CD14-positive monocyte (primary cell): Measurements from ENCODE around the gene TTC16. TPM values are rescaled to one million over a fixed set of nuclear protein-coding genes. Genes with fewer than 3 reads are reported as not detected.

ENCODE experiments used
- DNase-seq, 3 donors: peaks; one replicate each; pipeline ENCODE4 v3.0.0-alpha.2; 2011 to 2022
- H2AFZ ChIP-seq: 2 replicates; pipeline ENCODE4 v1.6.0; 2012; ENCODE audit warnings: mild to moderate bottlenecking, low read depth, low read length, inconsistent platforms; ENCODE audit not compliant: insufficient read depth, poor library complexity, severe bottlenecking
- H3K27ac ChIP-seq, 2 donors: 1 replicate in 1 of 2; 2 replicates in 1 of 2; pipeline ENCODE4 v1.5.1; 2012 to 2013; ENCODE audit warnings: low read length in 2 of 2, control low read depth in 1 of 2, inconsistent platforms in 1 of 2, low read depth in 1 of 2, mild to moderate bottlenecking in 1 of 2
- H3K27me3 ChIP-seq, 2 donors: one replicate each; pipeline versions ENCODE4 v1.6.0 to v1.6.1; 2011 to 2013; ENCODE audit warnings: low read length in 2 of 2; ENCODE audit not compliant: control insufficient read depth in 2 of 2, insufficient read depth in 2 of 2
- H3K36me3 ChIP-seq, 2 donors: replicated peaks in 1 of 2; 1 replicate in 1 of 2; 2 replicates in 1 of 2; pipeline versions ENCODE4 v1.5.1 to v1.6.1; 2012 to 2013; ENCODE audit warnings: low read length in 2 of 2, control low read depth in 1 of 2, inconsistent platforms in 1 of 2, mild to moderate bottlenecking in 1 of 2; ENCODE audit not compliant: insufficient read depth in 2 of 2, control insufficient read depth in 1 of 2
- H3K4me1 ChIP-seq, 2 donors: 1 replicate in 1 of 2; 2 replicates in 1 of 2; pipeline versions ENCODE4 v1.5.1 to v1.6.1; 2012 to 2013; ENCODE audit warnings: low read length in 2 of 2, control low read depth in 1 of 2, inconsistent platforms in 1 of 2, mild to moderate bottlenecking in 1 of 2, moderate library complexity in 1 of 2; ENCODE audit not compliant: insufficient read depth in 2 of 2, control insufficient read depth in 1 of 2
- H3K4me2 ChIP-seq: replicated peaks from 2 replicates; pipeline ENCODE3; 2012; ENCODE audit warnings: low read length, moderate library complexity, mild to moderate bottlenecking; ENCODE audit not compliant: poor library complexity, severe bottlenecking; ENCODE audit errors: extremely low read depth
- H3K4me3 ChIP-seq, 3 experiments: fragments of 200-600 bp in 1 of 3; sonication (generic) in 1 of 3; replicated peaks in 1 of 3; 1 replicate in 2 of 3; 2 replicates in 1 of 3; pipeline ENCODE4 v1.5.1; 2011 to 2013; ENCODE audit warnings: low read length in 3 of 3, mild to moderate bottlenecking in 3 of 3, control low read depth in 2 of 3, low read depth in 2 of 3, inconsistent platforms in 1 of 3, moderate library complexity in 1 of 3
- H3K79me2 ChIP-seq: 2 replicates; pipeline ENCODE4 v1.6.0; 2012; ENCODE audit warnings: mild to moderate bottlenecking, control low read depth, inconsistent platforms, low read length, moderate library complexity; ENCODE audit not compliant: insufficient read depth
- H3K9ac ChIP-seq: 2 replicates; pipeline ENCODE4 v1.6.0; 2017; ENCODE audit warnings: low read length, mild to moderate bottlenecking; ENCODE audit not compliant: insufficient read depth, poor library complexity, severe bottlenecking
- H3K9me3 ChIP-seq, 2 donors: replicated peaks in 1 of 2; 1 replicate in 1 of 2; 2 replicates in 1 of 2; pipeline versions ENCODE4 v1.5.1 to v1.6.1; 2012 to 2013; ENCODE audit warnings: low read length in 2 of 2, control low read depth in 1 of 2; ENCODE audit not compliant: control insufficient read depth in 1 of 2, insufficient read depth in 1 of 2
- H4K20me1 ChIP-seq: 2 replicates; pipeline ENCODE4 v1.6.0; 2012; ENCODE audit warnings: mild to moderate bottlenecking, low read length, control low read depth, moderate library complexity; ENCODE audit not compliant: insufficient read depth
- H3K27ac Mint-ChIP-seq, 7 donors: one replicate each; pipeline ENCODE4 v1.8.0; 2020; ENCODE audit warnings: mild to moderate bottlenecking in 7 of 7, mixed read lengths in 7 of 7, moderate library complexity in 6 of 7, inconsistent platforms in 2 of 7
- H3K27me3 Mint-ChIP-seq, 3 donors: one replicate each; pipeline ENCODE4 v1.8.0; 2021 to 2022; ENCODE audit warnings: low read depth in 3 of 3, mild to moderate bottlenecking in 3 of 3, mixed read lengths in 3 of 3, moderate library complexity in 3 of 3, inconsistent platforms in 1 of 3
- H3K36me3 Mint-ChIP-seq, 2 donors: one replicate each; pipeline ENCODE4 v1.8.0; 2020; ENCODE audit warnings: mixed read lengths in 2 of 2, inconsistent platforms in 1 of 2, mild to moderate bottlenecking in 1 of 2
- H3K4me1 Mint-ChIP-seq: one replicate; pipeline ENCODE4 v1.8.0; 2020; ENCODE audit warnings: mild to moderate bottlenecking, mixed read lengths
- H3K4me3 Mint-ChIP-seq, 2 donors: one replicate each; pipeline ENCODE4 v1.8.0; 2020; ENCODE audit warnings: mild to moderate bottlenecking in 2 of 2, mixed read lengths in 2 of 2, moderate library complexity in 1 of 2
- H3K9me3 Mint-ChIP-seq, 7 donors: one replicate each; pipeline ENCODE4 v1.8.0; 2020 to 2022; ENCODE audit warnings: mixed read lengths in 7 of 7, mild to moderate bottlenecking in 6 of 7, moderate library complexity in 6 of 7, inconsistent platforms in 2 of 7
- WGBS: methylation state at CpG from one replicate; pipeline ENCODE4 v1.1.5; 2013; ENCODE audit warnings: missing lambda C conversion rate; ENCODE audit not compliant: insufficient coverage; 5-methylcytosine and 5-hydroxymethylcytosine counted together
- intact Hi-C, 2 donors: fragments of 100-400 bp; cut with micrococcal nuclease; formaldehyde crosslinking; loops; one replicate each; pipeline versions ENCODE4 v1.15.0 to v1.15.1; 2023
- polyA plus RNA-seq, 3 donors: library from polyadenylated mRNA; depleted of rRNA in 1 of 3; unstranded in 2 of 3; stranded (reverse) in 1 of 3; fragments of 300-500 nt in 2 of 3; fragments of >200 nt in 1 of 3; fragmentation: Illumina TruSeq in 2 of 3; gene quantifications; 1 replicate in 2 of 3; 2 replicates in 1 of 3; pipeline ENCODE4 v1.2.3, GENCODE V29; 2012 to 2021
- TF ChIP-seq, protein P1 (sequence below): fragments of 200-600 bp; IDR thresholded peaks from one replicate; pipeline ENCODE4 v1.8.0; 2022; ENCODE audit warnings: antibody characterized with exemption, mild to moderate bottlenecking

TTC16 gene
- polyA plus RNA-seq, 3 donors, result 0.04 TPM; not detected in 2

DNA sequence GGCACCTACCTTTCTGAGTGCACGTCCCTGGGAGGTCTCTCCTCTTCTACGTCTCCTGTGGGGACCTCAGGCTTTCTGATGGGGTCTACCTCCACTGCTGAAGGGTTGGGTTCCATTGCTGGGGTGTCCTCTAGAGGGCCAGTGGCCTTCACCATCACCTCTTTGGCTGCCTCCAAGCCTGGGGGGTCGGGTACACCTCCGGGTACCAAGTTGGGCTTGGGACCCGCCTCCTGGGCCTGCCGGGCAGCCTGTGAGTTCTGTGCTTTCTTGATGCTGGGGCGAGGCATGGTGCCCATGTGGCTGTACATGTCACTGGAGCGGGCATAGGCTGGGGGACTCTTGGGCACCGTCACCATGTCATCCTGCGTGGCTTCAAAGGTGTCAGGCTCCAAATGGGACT, 58.1 kb downstream of the TTC16 start:
- no peak for DNase-seq
- Mint-ChIP-seq H3K27me3 (peaks cover 0 to 3% (median 0%) of the 10 kb centered on the region in 3 donors), H3K4me1 (peaks cover 72% of the 10 kb centered on the region), H3K4me3 (no peak overlapping the region), H3K9me3 (peaks cover 0 to 2% (median 0%) of the 10 kb centered on the region in 7 donors), H3K27ac (peak overlapping the region in 6 of 7 donors; percentile 60 to 85 (median 80)), H3K36me3 (peaks cover 30 to 53% of the 10 kb centered on the region in 2 donors)
- Histone ChIP-seq H3K9me3 (no peaks in the 10 kb centered on the region), H3K36me3 (peaks cover 30 to 54% of the 10 kb centered on the region in 2 donors), H3K27ac (peak overlapping the region in 1 of 2 donors; percentile 53), H3K4me1 (peaks cover 69 to 85% of the 10 kb centered on the region in 2 donors), H4K20me1 (peaks cover 85% of the 10 kb centered on the region), H3K27me3 (no peaks in the 10 kb centered on the region), H3K79me2 (peaks cover 97% of the 10 kb centered on the region), H2AFZ (no peak overlapping the region), H3K9ac (no peak overlapping the region), H3K4me2 (no peak overlapping the region), H3K4me3 (peak overlapping the region in 1 of 3 experiments; percentile 10)
- WGBS, result 95% methylated on average over 8 of the region's 10 CpGs
- TF ChIP-seq, protein P1, sequence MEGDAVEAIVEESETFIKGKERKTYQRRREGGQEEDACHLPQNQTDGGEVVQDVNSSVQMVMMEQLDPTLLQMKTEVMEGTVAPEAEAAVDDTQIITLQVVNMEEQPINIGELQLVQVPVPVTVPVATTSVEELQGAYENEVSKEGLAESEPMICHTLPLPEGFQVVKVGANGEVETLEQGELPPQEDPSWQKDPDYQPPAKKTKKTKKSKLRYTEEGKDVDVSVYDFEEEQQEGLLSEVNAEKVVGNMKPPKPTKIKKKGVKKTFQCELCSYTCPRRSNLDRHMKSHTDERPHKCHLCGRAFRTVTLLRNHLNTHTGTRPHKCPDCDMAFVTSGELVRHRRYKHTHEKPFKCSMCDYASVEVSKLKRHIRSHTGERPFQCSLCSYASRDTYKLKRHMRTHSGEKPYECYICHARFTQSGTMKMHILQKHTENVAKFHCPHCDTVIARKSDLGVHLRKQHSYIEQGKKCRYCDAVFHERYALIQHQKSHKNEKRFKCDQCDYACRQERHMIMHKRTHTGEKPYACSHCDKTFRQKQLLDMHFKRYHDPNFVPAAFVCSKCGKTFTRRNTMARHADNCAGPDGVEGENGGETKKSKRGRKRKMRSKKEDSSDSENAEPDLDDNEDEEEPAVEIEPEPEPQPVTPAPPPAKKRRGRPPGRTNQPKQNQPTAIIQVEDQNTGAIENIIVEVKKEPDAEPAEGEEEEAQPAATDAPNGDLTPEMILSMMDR, result no peak
- intact Hi-C loops, result loop anchor here in 1 of 2 donors (5.0 kb wide), 1 partner anchor 207 kb away; a partner anchor contains a TSS

DNA sequence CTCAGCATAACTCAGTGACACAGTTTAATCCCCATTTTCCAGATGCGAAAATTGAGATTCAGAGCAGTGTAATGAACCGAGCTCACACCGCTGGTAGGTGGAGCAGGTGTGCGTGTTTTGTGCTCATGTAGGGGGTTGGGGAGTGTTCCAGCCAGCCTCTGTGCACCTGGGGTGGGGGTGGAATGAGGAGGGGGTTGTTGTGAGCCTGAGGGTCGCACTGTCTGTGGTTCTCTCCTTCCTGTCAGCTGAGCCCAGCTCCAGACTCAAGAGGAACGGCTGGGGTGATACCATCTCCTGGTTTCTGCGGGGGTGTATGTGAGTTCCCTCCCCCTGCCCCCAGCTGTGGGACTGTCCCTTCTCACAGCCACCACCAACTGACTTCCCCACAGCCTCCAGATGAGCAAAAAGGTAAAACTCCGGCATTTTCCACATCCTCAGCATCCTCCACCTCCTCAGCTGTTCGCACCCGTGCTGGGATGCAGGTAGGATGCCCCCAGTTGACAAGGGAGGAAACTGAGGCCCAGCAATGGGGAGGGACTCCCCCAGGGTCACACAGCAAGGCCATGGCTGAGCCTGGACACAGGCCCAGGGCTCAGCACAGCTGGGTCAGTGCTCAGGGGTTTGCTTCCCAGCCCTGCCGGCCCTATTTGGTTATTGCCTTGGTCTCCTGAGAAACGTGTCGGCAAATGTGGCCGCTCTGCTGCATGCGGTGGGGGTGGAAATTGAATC, 60.5 kb downstream of the TTC16 start:
- Mint-ChIP-seq H3K36me3 (peaks cover 24 to 43% of the 10 kb centered on the region in 2 donors), H3K27me3 (peaks cover 0 to 3% (median 2%) of the 10 kb centered on the region in 3 donors), H3K4me1 (peaks cover 73% of the 10 kb centered on the region), H3K27ac (peak overlapping the region; percentile 93 to 99 (median 98)), H3K4me3 (peak overlapping the region; percentile 99 to 100), H3K9me3 (peaks cover 0 to 4% (median 0%) of the 10 kb centered on the region in 7 donors)
- Histone ChIP-seq H2AFZ (no peak overlapping the region), H3K79me2 (peaks cover 94% of the 10 kb centered on the region), H3K4me2 (peak overlapping the region; percentile 89), H3K9ac (peak overlapping the region; percentile 90), H3K9me3 (no peaks in the 10 kb centered on the region), H3K4me3 (peak overlapping the region; percentile 74 to 98 (median 91)), H3K36me3 (peaks cover 22 to 37% of the 10 kb centered on the region in 2 donors), H3K27ac (peak overlapping the region; percentile 68 to 98), H3K27me3 (no peaks in the 10 kb centered on the region), H4K20me1 (peaks cover 62% of the 10 kb centered on the region), H3K4me1 (peaks cover 74 to 87% of the 10 kb centered on the region in 2 donors)
- TF ChIP-seq, protein P1, result no peak
- DNase-seq, result peak; percentile 79 to 86 (median 83)
- intact Hi-C loops, result loop anchor here in 1 of 2 donors (1.0 to 5.0 kb wide), 2 partner anchors 9 to 141 kb away; partner anchors contain the start of gene ST6GALNAC4
- 1% methylated on average over 11 of the region's 15 CpGs for WGBS
